ENCODE measurements around the gene CCSER1. TPM values are rescaled to one million over a fixed set of nuclear protein-coding genes. Genes with fewer than 3 reads are reported as not detected.

Gene CCSER1
- total RNA-seq, 4 donors from 2014 or later, result 4.0 to 6.0 (median 4.8) TPM

DNA sequence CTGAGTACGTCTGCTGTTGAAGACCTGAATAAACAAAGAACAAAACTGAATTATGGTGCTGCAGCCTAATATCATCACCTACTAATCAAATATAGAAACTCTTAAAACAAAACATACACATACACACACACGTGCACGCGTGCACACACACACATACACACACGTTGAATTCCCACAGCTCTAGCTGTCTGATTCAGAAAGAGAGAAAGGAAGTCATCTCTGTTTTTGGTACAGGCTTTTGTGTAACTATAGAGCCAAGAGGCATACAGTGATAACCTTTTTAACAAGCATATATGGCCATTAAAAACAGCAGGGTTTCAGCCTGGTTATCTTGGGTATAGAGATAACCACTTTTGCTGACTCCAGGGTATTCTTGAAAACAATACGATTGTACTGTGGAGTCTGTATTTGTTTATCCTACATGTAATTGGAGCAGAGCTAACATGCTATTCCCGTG, 823.2 kb downstream of the CCSER1 start:
- no peaks in the 10 kb centered on the region for H3K36me3 ChIP-seq
- H3K9me3 ChIP-seq, result no peaks in the 10 kb centered on the region
- H3K27ac ChIP-seq, result no peak overlapping the region
- H3K27me3 ChIP-seq, result no peaks in the 10 kb centered on the region
- H3K4me1 ChIP-seq, result no peaks in the 10 kb centered on the region
- WGBS, 2 donors, result 53 to 60% methylated on average over 7 of the region's 7 CpGs
- TF ChIP-seq POLR2A (IDR thresholded peaks at IDR 0.05) (no peak), EP300 (IDR thresholded peaks at IDR 0.05) (no peak)
- TF ChIP-seq, protein P1, sequence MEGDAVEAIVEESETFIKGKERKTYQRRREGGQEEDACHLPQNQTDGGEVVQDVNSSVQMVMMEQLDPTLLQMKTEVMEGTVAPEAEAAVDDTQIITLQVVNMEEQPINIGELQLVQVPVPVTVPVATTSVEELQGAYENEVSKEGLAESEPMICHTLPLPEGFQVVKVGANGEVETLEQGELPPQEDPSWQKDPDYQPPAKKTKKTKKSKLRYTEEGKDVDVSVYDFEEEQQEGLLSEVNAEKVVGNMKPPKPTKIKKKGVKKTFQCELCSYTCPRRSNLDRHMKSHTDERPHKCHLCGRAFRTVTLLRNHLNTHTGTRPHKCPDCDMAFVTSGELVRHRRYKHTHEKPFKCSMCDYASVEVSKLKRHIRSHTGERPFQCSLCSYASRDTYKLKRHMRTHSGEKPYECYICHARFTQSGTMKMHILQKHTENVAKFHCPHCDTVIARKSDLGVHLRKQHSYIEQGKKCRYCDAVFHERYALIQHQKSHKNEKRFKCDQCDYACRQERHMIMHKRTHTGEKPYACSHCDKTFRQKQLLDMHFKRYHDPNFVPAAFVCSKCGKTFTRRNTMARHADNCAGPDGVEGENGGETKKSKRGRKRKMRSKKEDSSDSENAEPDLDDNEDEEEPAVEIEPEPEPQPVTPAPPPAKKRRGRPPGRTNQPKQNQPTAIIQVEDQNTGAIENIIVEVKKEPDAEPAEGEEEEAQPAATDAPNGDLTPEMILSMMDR (IDR thresholded peaks at IDR 0.05), result no peak
- H3K4me3 ChIP-seq, result no peak overlapping the region
- no peak for DNase-seq (ENCODE audit: low spot score in 2 of 2)

DNA sequence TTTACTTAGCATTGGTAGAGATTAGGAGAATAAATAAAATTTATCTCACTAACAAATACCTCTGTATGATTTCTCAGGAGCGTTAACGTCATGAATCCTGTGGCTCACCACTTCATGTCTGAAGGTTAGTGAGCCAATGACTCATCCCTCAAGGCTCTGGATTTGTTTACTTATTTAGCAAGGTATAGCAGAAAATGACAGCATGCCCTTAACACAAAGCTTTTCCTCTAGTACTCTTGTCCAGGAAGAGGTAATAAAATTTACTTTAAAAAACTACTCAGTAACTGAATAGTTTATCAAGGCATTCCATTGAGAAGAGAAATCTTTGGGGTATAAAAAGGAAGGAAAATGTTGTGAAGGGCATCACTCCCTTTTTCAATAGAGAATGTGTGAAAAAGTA, 823.8 kb downstream of the CCSER1 start:
- no peak overlapping the region for H3K27ac ChIP-seq
- no peak overlapping the region for H3K4me3 ChIP-seq
- no peaks in the 10 kb centered on the region for H3K27me3 ChIP-seq
- TF ChIP-seq, protein P1 (IDR thresholded peaks at IDR 0.05), result no peak
- TF ChIP-seq EP300 (IDR thresholded peaks at IDR 0.05), result no peak
- TF ChIP-seq POLR2A (IDR thresholded peaks at IDR 0.05), result no peak
- no peaks in the 10 kb centered on the region for H3K9me3 ChIP-seq
- WGBS, 2 donors, result 64% methylated on average over 2 of the region's 2 CpGs
- no peaks in the 10 kb centered on the region for H3K4me1 ChIP-seq
- no peak for DNase-seq (ENCODE audit: low spot score in 2 of 2)
- H3K36me3 ChIP-seq, result no peaks in the 10 kb centered on the region

DNA sequence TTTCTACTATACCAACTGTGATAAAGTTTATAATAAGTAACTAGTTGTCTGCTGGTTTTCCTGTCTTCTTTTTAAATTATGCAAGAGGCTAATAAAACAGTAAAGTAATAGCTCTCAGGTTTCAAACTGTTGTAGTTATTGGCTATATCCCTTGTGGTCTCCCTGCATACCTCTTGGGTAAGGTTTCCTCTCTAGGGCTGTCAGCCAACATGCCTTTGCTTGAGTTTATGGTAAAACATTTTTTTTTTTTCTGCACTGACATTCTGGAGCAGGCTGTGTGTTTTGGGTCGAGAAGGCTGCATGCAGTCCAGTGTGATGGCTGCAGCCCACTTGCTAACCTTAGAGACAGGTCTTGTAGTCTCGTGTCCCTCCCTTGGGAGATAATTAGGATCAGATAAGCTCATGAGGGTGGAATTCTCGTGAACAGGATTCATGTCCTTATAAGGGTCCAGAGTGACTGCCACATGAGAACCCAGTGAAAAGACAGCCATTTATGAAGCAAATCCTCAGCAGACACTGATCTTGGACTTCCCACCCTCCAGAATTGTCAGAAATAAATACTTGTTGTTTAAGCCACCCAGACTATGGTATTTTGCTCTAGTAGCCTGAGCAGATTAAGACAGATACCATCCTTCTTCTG, 831.2 kb downstream of the CCSER1 start:
- WGBS, 2 donors, result 39 to 49% methylated on average over 3 of the region's 3 CpGs
- Histone ChIP-seq H3K9me3 (no peaks in the 10 kb centered on the region), H3K4me3 (no peak overlapping the region), H3K36me3 (no peaks in the 10 kb centered on the region), H3K27me3 (no peaks in the 10 kb centered on the region), H3K27ac (no peak overlapping the region), H3K4me1 (no peaks in the 10 kb centered on the region)
- DNase-seq (ENCODE audit: low spot score in 2 of 2), result no peak
- TF ChIP-seq EP300 (IDR thresholded peaks at IDR 0.05) (no peak), POLR2A (IDR thresholded peaks at IDR 0.05) (no peak)
- TF ChIP-seq, protein P1 (IDR thresholded peaks at IDR 0.05), result no peak

DNA sequence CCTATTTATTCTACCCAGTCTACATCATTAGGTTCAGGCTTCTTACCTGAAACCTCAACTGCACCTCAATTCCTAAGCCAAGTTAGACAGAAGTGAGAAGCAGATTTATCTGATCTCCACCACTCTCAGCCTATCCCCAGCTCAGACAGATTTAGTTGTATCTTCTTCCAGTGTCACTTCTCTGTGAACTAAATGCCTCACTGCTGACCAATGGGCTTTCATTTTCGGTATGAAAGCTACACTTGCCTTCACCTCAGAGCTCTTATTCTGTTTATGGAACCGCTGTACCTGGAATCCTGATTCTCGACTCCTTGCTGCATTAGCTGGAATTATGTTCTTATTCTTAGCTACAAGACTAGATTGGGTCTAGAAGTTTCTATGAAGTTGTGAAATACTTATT, 833.2 kb downstream of the CCSER1 start:
- WGBS, 2 donors, result 95 to 97% methylated on average over 3 of the region's 3 CpGs
- Histone ChIP-seq H3K9me3 (no peaks in the 10 kb centered on the region), H3K4me1 (no peaks in the 10 kb centered on the region), H3K36me3 (no peaks in the 10 kb centered on the region), H3K27me3 (no peaks in the 10 kb centered on the region), H3K27ac (no peak overlapping the region), H3K4me3 (no peak overlapping the region)
- DNase-seq (ENCODE audit: low spot score in 2 of 2), result no peak
- TF ChIP-seq, protein P1 (IDR thresholded peaks at IDR 0.05), result no peak

DNA sequence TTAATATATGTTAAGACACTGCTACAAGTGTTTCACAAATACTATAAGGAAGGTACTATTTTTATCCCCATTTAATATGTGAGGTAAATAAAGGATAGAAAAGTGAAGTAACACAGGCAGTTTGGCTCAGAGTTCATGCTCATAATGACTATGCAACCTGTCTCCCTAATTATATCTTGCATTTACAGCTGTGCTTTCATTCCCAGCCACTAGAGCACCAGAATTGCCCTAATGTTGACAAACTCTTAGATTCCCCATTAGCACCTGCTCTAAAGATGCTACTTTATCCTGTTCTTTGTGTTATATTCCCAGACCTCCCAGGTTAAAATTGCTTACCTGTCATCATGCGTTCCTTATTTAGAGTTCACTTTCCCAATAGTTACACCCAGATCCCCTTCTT, 833.6 kb downstream of the CCSER1 start:
- Histone ChIP-seq H3K27me3 (no peaks in the 10 kb centered on the region), H3K36me3 (no peaks in the 10 kb centered on the region), H3K9me3 (no peaks in the 10 kb centered on the region), H3K27ac (no peak overlapping the region), H3K4me1 (no peaks in the 10 kb centered on the region), H3K4me3 (no peak overlapping the region)
- TF ChIP-seq, protein P1 (IDR thresholded peaks at IDR 0.05), result no peak
- TF ChIP-seq POLR2A (IDR thresholded peaks at IDR 0.05) (no peak), EP300 (IDR thresholded peaks at IDR 0.05) (no peak)
- 92 to 95% methylated on average over 1 of the region's 1 CpG for WGBS, 2 donors
- DNase-seq (ENCODE audit: low spot score in 2 of 2), result no peak
